A549 (cell line): ENCODE data around the gene EXOG. TPM values are rescaled to one million over a fixed set of nuclear protein-coding genes. Genes with fewer than 3 reads are reported as not detected.

Experiments used
- ATAC-seq, 2 experiments: fragments of 200-7000 bp in 1 of 2; fragments of >200 bp in 1 of 2; cut with Nextera tagmentation in 1 of 2; cut with Tn5 transposase in 1 of 2; 3 replicates each; pipeline versions ENCODE4 v1.8.0 to v1.9.1; 2018 to 2020; ENCODE audit warnings: mild to moderate bottlenecking in 1 of 2, moderate library complexity in 1 of 2
- CTCF ChIA-PET: fragments of 300-600 bp; sonication (Branson Sonifier 250); formaldehyde crosslinking; extraction: SDS; loops from one replicate; lab custom pipeline; 2021; ENCODE audit warnings: antibody characterized with exemption, inconsistent platforms; lab: Yijun Ruan, JAX
- POLR2A ChIA-PET: fragments of 350-600 bp; formaldehyde crosslinking; extraction: SDS; loops from one replicate; lab custom pipeline; 2021; ENCODE audit warnings: antibody characterized with exemption, inconsistent platforms; lab: Yijun Ruan, JAX
- DNase-seq, 2 experiments: peaks; one replicate each; pipeline versions ENCODE4 v3.0.0 to v3.0.0-alpha.2; 2011 to 2016; ENCODE audit warnings: low read depth in 1 of 2, low spot score in 1 of 2
- FAIRE-seq: peaks from 2 replicates; lab custom pipeline; 2011; peaks lifted over from hg19 to GRCh38; lab: Jason Lieb, UNC
- H3K27ac ChIP-seq, 2 experiments: fragments of >200 bp; sonication (Bioruptor Twin); formaldehyde crosslinking; 3 replicates each; pipeline ENCODE4 v1.5.1; 2016 to 2017
- H3K4me1 ChIP-seq: fragments of >200 bp; sonication (Bioruptor Twin); formaldehyde crosslinking; 3 replicates; pipeline ENCODE4 v1.6.1; 2016
- H3K4me2 ChIP-seq: fragments of >200 bp; sonication (Bioruptor Twin); formaldehyde crosslinking; 3 replicates; pipeline ENCODE4 v1.6.1; 2016
- H3K4me3 ChIP-seq: fragments of >200 bp; sonication (Bioruptor Twin); formaldehyde crosslinking; 3 replicates; pipeline ENCODE4 v1.5.1; 2016
- H3K9me3 ChIP-seq: fragments of >200 bp; sonication (Bioruptor Twin); formaldehyde crosslinking; 3 replicates; pipeline ENCODE4 v1.6.1; 2016
- CHD4 ChIP-seq: fragments of 200-600 bp; sonication (generic); IDR thresholded peaks from 2 replicates; pipeline ENCODE4 v1.6.1; 2016; ENCODE audit warnings: antibody characterized with exemption, mild to moderate bottlenecking, borderline replicate concordance
- CTCF ChIP-seq: fragments of >200 bp; sonication (Bioruptor Twin); formaldehyde crosslinking; IDR thresholded peaks from 3 replicates; pipeline ENCODE4 v1.5.1; 2016
- ELK1 ChIP-seq: fragments of 150-350 bp; IDR thresholded peaks from 2 replicates; pipeline ENCODE4 v1.6.1; 2014; ENCODE audit warnings: low read depth, mild to moderate bottlenecking, low read length
- HOXA7 ChIP-seq: fragments of 250-450 bp; sonication (Bioruptor Pico); IDR thresholded peaks from 2 replicates; pipeline ENCODE4 v1.5.0; 2020; ENCODE audit warnings: mild to moderate bottlenecking, moderate library complexity
- JUNB ChIP-seq: fragments of >200 bp; sonication (Bioruptor Twin); formaldehyde crosslinking; IDR thresholded peaks from 2 replicates; pipeline ENCODE4 v1.6.1; 2016
- MAFK ChIP-seq: fragments of 450-650 bp; IDR thresholded peaks from 2 replicates; pipeline ENCODE4 v1.6.1; 2014; ENCODE audit not compliant: partially characterized antibody
- NPAS2 ChIP-seq: fragments of 250-450 bp; sonication (Bioruptor Pico); IDR thresholded peaks from 2 replicates; pipeline ENCODE4 v1.8.0; 2022; ENCODE audit warnings: mild to moderate bottlenecking, moderate library complexity, borderline replicate concordance
- RAD21 ChIP-seq, 2 experiments: fragments of >200 bp in 1 of 2; sonication (Bioruptor Twin) in 1 of 2; formaldehyde crosslinking in 1 of 2; IDR thresholded peaks in 1 of 2; conservative IDR thresholded peaks in 1 of 2; 2 replicates in 1 of 2; 3 replicates in 1 of 2; pipeline ENCODE4 v1.6.1; 2012 to 2018; ENCODE audit warnings: inconsistent platforms in 1 of 2
- RARB ChIP-seq: fragments of 250-450 bp; sonication (Bioruptor Pico); IDR thresholded peaks from 2 replicates; pipeline ENCODE4 v1.8.0; 2021; ENCODE audit warnings: mild to moderate bottlenecking, moderate library complexity
- REST ChIP-seq: fragments of 200-600 bp; sonication (generic); IDR thresholded peaks from 2 replicates; pipeline ENCODE4 v1.6.1; 2016; ENCODE audit warnings: antibody characterized with exemption, mild to moderate bottlenecking, moderate library complexity
- RFX5 ChIP-seq: fragments of 450-650 bp; IDR thresholded peaks from 2 replicates; pipeline ENCODE4 v1.7.1; 2014; ENCODE audit warnings: antibody characterized with exemption, mild to moderate bottlenecking, moderate library complexity
- SMC3 ChIP-seq: fragments of >200 bp; sonication (Bioruptor Twin); formaldehyde crosslinking; IDR thresholded peaks from 3 replicates; pipeline ENCODE4 v1.6.1; 2018; ENCODE audit warnings: inconsistent platforms
- SREBF2 ChIP-seq: fragments of 450-650 bp; IDR thresholded peaks from 2 replicates; pipeline ENCODE4 v1.6.1; 2014; ENCODE audit warnings: mild to moderate bottlenecking, moderate library complexity
- TFCP2L1 ChIP-seq: fragments of 250-450 bp; sonication (Bioruptor Pico); IDR thresholded peaks from 2 replicates; pipeline ENCODE4 v1.5.0; 2021; ENCODE audit warnings: mild to moderate bottlenecking
- USF2 ChIP-seq: fragments of 450-650 bp; IDR thresholded peaks from 2 replicates; pipeline ENCODE4 v1.6.1; 2014; ENCODE audit warnings: antibody characterized with exemption
- ZC3H11A ChIP-seq: fragments of 450-650 bp; IDR thresholded peaks from 2 replicates; pipeline ENCODE4 v1.6.1; 2014; ENCODE audit warnings: antibody characterized with exemption, mild to moderate bottlenecking
- ZFP36 ChIP-seq: fragments of 450-650 bp; IDR thresholded peaks from 2 replicates; pipeline ENCODE4 v1.6.1; 2014; ENCODE audit warnings: borderline replicate concordance; ENCODE audit not compliant: partially characterized antibody
- ZSCAN20 ChIP-seq: fragments of 250-450 bp; sonication (Bioruptor Pico); IDR thresholded peaks from 2 replicates; pipeline ENCODE4 v1.8.0; 2022; ENCODE audit warnings: mild to moderate bottlenecking, moderate library complexity
- WGBS: methylation state at CpG from one replicate; pipeline ENCODE4 v1.1.6; 2017; ENCODE audit errors: missing lambda C conversion rate; 5-methylcytosine and 5-hydroxymethylcytosine counted together
- polyA plus RNA-seq, 4 experiments: library from polyadenylated mRNA; depleted of rRNA in 3 of 4; stranded (reverse); fragments of >200 nt; fragmentation: RNase III in 1 of 4; extraction: RNeasy Plus Mini Kit Qiagen cat#74134 plus additional on column Dnase treatment in 1 of 4; gene quantifications; 2 replicates in 3 of 4; 3 replicates in 1 of 4; pipeline ENCODE4 v1.2.3, GENCODE V29; 2011 to 2017

EXOG gene
- polyA plus RNA-seq, 2 of the 4 experiments (the other 2 are of a cell fraction) = 11.2 to 17.1 TPM

GRCh38 chr3:38479431-38480092 is 16.6 kb upstream of the EXOG start:
- peak; percentile 94 for FAIRE-seq
- TF ChIP-seq SMC3 (peak; percentile 64), SREBF2 (no peak), ZFP36 (no peak), RAD21 (conservative IDR thresholded peaks at IDR 0.05 in 1 of 2, IDR thresholded peaks at IDR 0.05 in 1 of 2) (peak; percentile 90 to 91), CHD4 (no peak), TFCP2L1 (CRISPR knock-in tag) (no peak), MAFK (peak; percentile 74), CTCF (peak; percentile 87)
- TF ChIP-seq, all 56 proteins: peak for 4
- Histone ChIP-seq H3K4me3 (no peak overlapping the region), H3K9me3 (no peaks in the 10 kb centered on the region), H3K27ac (no peak overlapping the region), H3K4me1 (no peaks in the 10 kb centered on the region), H3K4me2 (no peak overlapping the region)
- DNase-seq (peak; percentile 66 to 79), ATAC-seq (peak; percentile 87 to 96)
- ChIA-PET POLR2A (interaction anchor here (1.0 kb wide), 2 partner anchors 8 to 133 kb away, joined by 4 read pairs; partner anchors contain the start of gene XYLB), CTCF (interaction anchor here (0.6 to 4.6 kb wide), 42 partner anchors 9 to 505 kb away, joined by 3 to 95 read pairs (median 4); partner anchors contain the start of genes ACAA1, EXOG and XYLB)
- WGBS = 65% methylated on average over 10 of the region's 10 CpGs

GRCh38 chr3:38480093-38480445 is 16.1 kb upstream of the EXOG start:
- ChIA-PET POLR2A (interaction anchor here (1.0 kb wide), 2 partner anchors 9 to 134 kb away, joined by 4 read pairs; partner anchors contain the start of gene XYLB), CTCF (interaction anchor here (0.7 to 4.6 kb wide), 49 partner anchors 10 to 525 kb away, joined by 3 to 95 read pairs (median 4); partner anchors contain the start of genes ACAA1, EXOG and XYLB)
- TF ChIP-seq ZC3H11A (no peak), ZSCAN20 (CRISPR knock-in tag) (no peak)
- DNase-seq = no peak
- no peak for FAIRE-seq
- Histone ChIP-seq H3K9me3 (no peaks in the 10 kb centered on the region), H3K27ac (no peak overlapping the region), H3K4me1 (no peaks in the 10 kb centered on the region), H3K4me2 (no peak overlapping the region), H3K4me3 (no peak overlapping the region)
- WGBS = 28% methylated on average over 3 of the region's 3 CpGs
- ATAC-seq = no peak

- Histone ChIP-seq H3K4me3 (no peak overlapping the region), H3K9me3 (no peaks in the 10 kb centered on the region), H3K27ac (no peak overlapping the region), H3K4me2 (no peak overlapping the region), H3K4me1 (no peaks in the 10 kb centered on the region)
- ChIA-PET CTCF (interaction anchor here (0.7 to 4.6 kb wide), 31 partner anchors 9 to 550 kb away, joined by 3 to 95 read pairs (median 4); partner anchors contain the start of genes EXOG and XYLB), POLR2A (no interaction called here)
- no peak for FAIRE-seq
- ATAC-seq = no peak
- DNase-seq = no peak
- TF ChIP-seq ZFP36 (no peak), RAD21 (conservative IDR thresholded peaks at IDR 0.05 in 1 of 2, IDR thresholded peaks at IDR 0.05 in 1 of 2) (no peak), HOXA7 (CRISPR knock-in tag) (no peak)
- 61% methylated on average over 2 of the region's 2 CpGs for WGBS
These were observed 15.2 kb upstream of the EXOG start for GRCh38 chr3:38480930-38481329.

GRCh38 chr3:38482951-38483350 is 13.2 kb upstream of the EXOG start:
- 88% methylated on average over 10 of the region's 10 CpGs for WGBS
- no peaks in the 10 kb centered on the region for H3K9me3 ChIP-seq
- ATAC-seq = no peak
- H3K4me1 ChIP-seq = no peaks in the 10 kb centered on the region
- H3K27ac ChIP-seq = no peak overlapping the region
- FAIRE-seq = no peak
- no peak for DNase-seq
- POLR2A ChIA-PET = no interaction called here
- H3K4me3 ChIP-seq = no peak overlapping the region
- CTCF ChIA-PET = interaction anchor here (0.6 to 4.6 kb wide), 6 partner anchors 9 to 508 kb away, joined by 4 to 95 read pairs (median 5); partner anchors contain the start of gene XYLB
- H3K4me2 ChIP-seq = no peak overlapping the region
- TF ChIP-seq JUNB (no peak), REST (no peak), RFX5 (no peak), NPAS2 (CRISPR knock-in tag) (no peak), ZC3H11A (no peak), USF2 (no peak), ELK1 (no peak), RARB (CRISPR knock-in tag) (no peak), CHD4 (no peak)
